ENCODE data around the gene SRY.
"Not testable (repeated sequence)": the region's sequence is repeated elsewhere in the genome, so short reads cannot be mapped to it uniquely, and the experiment has no call there.

Gene SRY

GRCh38 chrY:2787600-2787999, at the start of gene SRY:
TSS of gene SRY (minus strand) at chrY:2787682. CDS start at chrY:2787603, 79 bp downstream.
- no peak for DNase-seq

GRCh38 chrY:2837078-2837477, 49.6 kb upstream of the SRY start:
- no peak for DNase-seq

DNA sequence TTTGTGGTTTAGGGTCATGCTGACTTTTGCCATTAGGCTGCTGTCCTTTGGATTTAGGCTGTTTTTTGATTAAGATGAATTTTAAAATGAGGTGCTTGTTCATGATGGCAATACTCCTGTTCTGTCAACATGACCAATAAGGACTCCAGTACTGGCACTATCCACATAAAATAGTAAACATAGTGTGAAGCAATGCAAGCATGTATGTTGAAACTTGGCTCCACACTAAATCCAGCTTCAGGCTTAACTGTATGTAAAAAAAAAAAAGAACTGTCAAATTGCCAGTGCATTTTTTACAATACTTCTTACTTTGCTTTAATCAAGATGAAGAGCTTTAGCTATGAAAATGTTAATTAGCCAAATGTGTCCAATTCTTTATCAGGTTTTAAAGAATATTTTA, 47.7 kb upstream of the SRY start:
- no peak for DNase-seq

DNA sequence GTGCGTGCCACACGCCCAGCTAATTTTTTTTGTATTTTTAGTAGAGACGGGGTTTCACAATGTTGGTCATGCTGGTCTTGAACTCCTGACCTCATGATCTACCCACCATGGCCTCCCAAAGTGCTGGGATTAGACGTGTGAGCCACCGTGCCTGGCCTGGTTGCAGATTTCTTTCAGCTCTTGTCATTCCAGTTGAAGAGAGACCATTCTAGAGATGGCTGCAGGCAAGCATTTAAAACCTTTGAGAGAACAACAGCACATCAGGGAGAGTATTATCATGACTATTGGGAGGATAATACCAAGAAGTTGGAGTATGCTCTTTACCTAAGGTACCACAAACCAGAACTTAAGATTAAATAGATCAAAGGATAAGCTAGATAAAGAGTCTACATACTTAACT, 41.0 kb upstream of the SRY start:
- DNase-seq: no peak

- no peak for DNase-seq
Measured at GRCh38 chrY:2824471-2824870, 37.0 kb upstream of the SRY start.

DNA sequence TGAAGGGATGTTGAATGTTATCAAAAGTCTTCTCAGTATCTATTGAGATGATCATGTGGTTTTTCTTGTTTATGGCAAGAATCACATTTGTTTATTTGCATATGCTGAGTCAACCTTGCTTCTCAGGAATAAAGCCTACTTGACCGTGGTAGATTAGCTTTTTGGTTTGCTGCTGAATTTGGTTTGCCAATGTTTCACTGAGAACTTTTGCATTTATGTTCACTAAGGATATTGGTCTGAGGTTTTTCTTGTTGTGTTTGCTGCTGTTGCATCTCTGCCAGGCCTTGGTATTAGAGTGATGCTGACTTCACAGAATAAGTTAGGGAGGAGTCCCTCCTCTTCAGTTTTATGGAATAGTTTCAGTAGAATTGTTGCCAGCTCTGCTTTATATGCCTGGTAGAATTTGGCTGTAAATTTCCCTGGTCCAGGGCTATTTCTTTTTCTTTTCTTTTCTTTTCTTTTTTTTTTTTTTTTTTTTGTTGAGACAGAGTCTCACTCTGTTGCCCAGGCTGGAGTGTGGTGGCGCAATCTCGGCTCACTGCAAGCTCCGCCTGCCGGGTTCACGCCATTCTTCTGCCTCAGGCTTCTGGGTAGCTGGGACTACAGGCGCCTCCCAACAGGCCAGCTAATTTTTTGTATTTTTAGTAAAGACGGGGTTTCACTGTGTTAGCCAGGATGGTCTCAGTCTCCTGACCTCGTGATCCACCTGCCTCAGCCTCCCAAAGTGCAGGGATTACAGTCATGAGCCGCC, 29.8 kb upstream of the SRY start:
- DNase-seq: not testable (repeated sequence)

DNA sequence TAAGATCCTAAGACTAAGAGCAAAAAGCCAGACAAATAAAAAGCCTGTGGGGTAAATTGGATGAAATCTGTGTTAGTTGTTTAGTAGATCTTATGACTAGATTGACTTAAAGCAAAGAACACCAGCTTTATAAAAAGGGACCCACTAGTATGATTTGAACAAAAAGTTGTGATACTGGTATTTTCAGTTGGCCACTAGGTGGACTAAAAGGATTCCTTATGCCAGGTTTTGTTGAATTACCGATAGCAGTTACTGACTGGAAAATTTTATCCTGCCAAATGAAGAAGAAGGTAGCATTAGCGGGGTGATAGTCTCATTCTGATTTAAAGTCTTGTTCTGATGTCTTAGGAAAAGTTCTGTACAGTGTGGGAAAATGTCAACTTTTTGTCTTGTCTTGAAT, 12.8 kb upstream of the SRY start:
- DNase-seq: no peak

DNA sequence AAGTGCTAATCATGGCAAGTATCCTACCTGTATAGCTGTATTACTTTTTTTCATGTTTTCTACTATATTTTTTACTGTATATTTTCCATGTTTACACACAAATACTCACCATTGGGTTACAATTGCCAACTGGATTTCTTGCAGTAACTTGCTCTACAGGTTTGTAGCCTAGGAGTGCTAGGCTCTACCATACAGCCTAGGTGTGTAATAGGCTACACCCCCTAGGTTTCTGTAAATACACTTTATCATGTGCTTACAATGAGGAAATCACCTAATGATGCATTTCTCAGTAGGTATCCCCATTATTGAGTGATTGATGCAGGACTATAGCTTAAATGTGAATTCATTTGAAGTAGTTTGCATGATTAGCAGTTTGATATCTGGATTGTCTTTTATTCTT, 10.5 kb upstream of the SRY start:
- DNase-seq: no peak

- no peak for DNase-seq
Measured at GRCh38 chrY:2796977-2797523, 9.6 kb upstream of the SRY start.

- no peak for DNase-seq
Measured at GRCh38 chrY:2789756-2790155, 2.3 kb upstream of the SRY start.

GRCh38 chrY:2786876-2787512, 488 bp downstream of the SRY start:
- DNase-seq: no peak

Data from left hindlimb (tissue), 1 donor.